ENCODE data around the gene OR6V1. TPM values are rescaled to one million over a fixed set of nuclear protein-coding genes. Genes with fewer than 3 reads are reported as not detected.

Gene OR6V1
- total RNA-seq: not detected

GRCh38 chr7:143052041-143052440, at the start of gene OR6V1:
OR6V1 (plus strand) TSS chr7:143052341; CDS start chr7:143052341, 0 bp downstream.
- H3K27ac ChIP-seq: no peak within 1 kb of the TSS
- H3K27me3 ChIP-seq: no peaks in the 10 kb centered on the region
- no peak within 1 kb of the TSS for H3K4me3 ChIP-seq
- no peaks in the 10 kb centered on the region for H3K36me3 ChIP-seq
- TF ChIP-seq POLR2A (IDR thresholded peaks at IDR 0.05): no peak
- no peak for DNase-seq (ENCODE audit: low spot score in 2 of 2)
- intact Hi-C loops (cut with DNase I; ENCODE audit: low total_unique reads): no loop called here
- H3K4me1 ChIP-seq: no peaks in the 10 kb centered on the region
- H3K9me3 ChIP-seq: no peaks in the 10 kb centered on the region

GRCh38 chr7:143002898-143003297, 49.2 kb upstream of the OR6V1 start:
- peak; percentile 51 to 69 for DNase-seq (ENCODE audit: low spot score in 2 of 2)
- Histone ChIP-seq H3K36me3 (no peaks in the 10 kb centered on the region), H3K9me3 (no peaks in the 10 kb centered on the region), H3K27ac (no peak overlapping the region), H3K4me1 (no peaks in the 10 kb centered on the region), H3K4me3 (peak overlapping the region in 2 of 3 donors; percentile 32 to 54), H3K27me3 (no peaks in the 10 kb centered on the region)
- no peak for TF ChIP-seq POLR2AphosphoS5 (IDR thresholded peaks at IDR 0.05)
- no peak for TF ChIP-seq POLR2A (IDR thresholded peaks at IDR 0.05)
- no peak for TF ChIP-seq CTCF (IDR thresholded peaks at IDR 0.05)
- intact Hi-C loops (cut with DNase I; ENCODE audit: low total_unique reads): no loop called here

GRCh38 chr7:143003393-143004051, 48.6 kb upstream of the OR6V1 start:
- TF ChIP-seq POLR2A (IDR thresholded peaks at IDR 0.05) (no peak), CTCF (IDR thresholded peaks at IDR 0.05) (peak; percentile 73 to 82 (median 79)), POLR2AphosphoS5 (IDR thresholded peaks at IDR 0.05) (no peak)
- Histone ChIP-seq H3K27ac (no peak overlapping the region), H3K4me3 (peak overlapping the region in 2 of 3 donors; percentile 32 to 54), H3K9me3 (no peaks in the 10 kb centered on the region), H3K36me3 (no peaks in the 10 kb centered on the region), H3K4me1 (no peaks in the 10 kb centered on the region), H3K27me3 (no peaks in the 10 kb centered on the region)
- intact Hi-C loops (cut with DNase I; ENCODE audit: low total_unique reads): no loop called here
- DNase-seq (ENCODE audit: low spot score in 2 of 2): no peak

GRCh38 chr7:143005632-143006260, 46.4 kb upstream of the OR6V1 start:
- intact Hi-C loops (cut with DNase I; ENCODE audit: low total_unique reads): loop anchor here (5.0 kb wide), 1 partner anchor 207 kb away; no protein-coding TSS in a partner anchor
- no peak overlapping the region for H3K27ac ChIP-seq
- no peak overlapping the region for H3K4me3 ChIP-seq
- H3K9me3 ChIP-seq: no peaks in the 10 kb centered on the region
- no peaks in the 10 kb centered on the region for H3K4me1 ChIP-seq
- TF ChIP-seq POLR2AphosphoS5 (IDR thresholded peaks at IDR 0.05) (no peak), POLR2A (IDR thresholded peaks at IDR 0.05) (no peak), CTCF (IDR thresholded peaks at IDR 0.05) (no peak)
- H3K27me3 ChIP-seq: no peaks in the 10 kb centered on the region
- no peaks in the 10 kb centered on the region for H3K36me3 ChIP-seq
- DNase-seq (ENCODE audit: low spot score in 2 of 2): no peak

- DNase-seq (ENCODE audit: low spot score in 2 of 2): peak; percentile 72 to 84
- H3K4me3 ChIP-seq: no peak overlapping the region
- no peaks in the 10 kb centered on the region for H3K9me3 ChIP-seq
- H3K36me3 ChIP-seq: no peaks in the 10 kb centered on the region
- H3K4me1 ChIP-seq: no peaks in the 10 kb centered on the region
- no peaks in the 10 kb centered on the region for H3K27me3 ChIP-seq
- TF ChIP-seq CTCF (IDR thresholded peaks at IDR 0.05) (peak; percentile 97 to 99 (median 98)), POLR2A (IDR thresholded peaks at IDR 0.05) (no peak), POLR2AphosphoS5 (IDR thresholded peaks at IDR 0.05) (peak in 1 of 3 donors; percentile 58)
- intact Hi-C loops (cut with DNase I; ENCODE audit: low total_unique reads): loop anchor here (5.0 kb wide), 1 partner anchor 204 kb away; no protein-coding TSS in a partner anchor
- no peak overlapping the region for H3K27ac ChIP-seq
Measured at GRCh38 chr7:143008007-143008901, 43.9 kb upstream of the OR6V1 start.
